SK-N-SH (cell line): ENCODE measurements around the gene TGFBR3. TPM values are rescaled to one million over a fixed set of nuclear protein-coding genes. Genes with fewer than 3 reads are reported as not detected.

Experiments used
- CTCF ChIA-PET: fragments of 300-600, 350-600 bp; formaldehyde crosslinking; extraction: SDS; loops from one replicate; lab custom pipeline; 2021; lab: Yijun Ruan, JAX
- POLR2A ChIA-PET: fragments of 350-600 bp; sonication (Branson Sonifier 250); formaldehyde crosslinking; extraction: SDS; loops from one replicate; lab custom pipeline; 2020; ENCODE audit warnings: antibody characterized with exemption, inconsistent platforms; lab: Yijun Ruan, JAX
- DNase-seq: peaks from one replicate; pipeline ENCODE4 v3.0.0; 2012
- H2AFZ ChIP-seq: fragments of 200-600 bp; sonication (generic); 2 replicates; pipeline ENCODE4 v1.8.1; 2016; ENCODE audit warnings: antibody characterized with exemption, mild to moderate bottlenecking, low read depth
- H3F3A ChIP-seq: fragments of 200-600 bp; sonication (generic); replicated peaks from 2 replicates; pipeline ENCODE3; 2016; ENCODE audit warnings: antibody characterized with exemption, mild to moderate bottlenecking; ENCODE audit not compliant: insufficient read depth
- H3K27ac ChIP-seq, 2 experiments: fragments of 200-500 bp in 1 of 2; fragments of 200-600 bp in 1 of 2; sonication (Bioruptor generic) in 1 of 2; sonication (generic), shearing (Covaris generic) in 1 of 2; 2 replicates each; pipeline versions ENCODE4 v1.5.1 to v1.6.1; 2014 to 2016; ENCODE audit warnings: low read depth in 2 of 2, inconsistent platforms in 1 of 2, low read length in 1 of 2, mild to moderate bottlenecking in 1 of 2, mixed read lengths in 1 of 2
- H3K27me3 ChIP-seq: fragments of 200-600 bp; sonication (generic), shearing (Covaris generic); 2 replicates; pipeline ENCODE4 v1.6.1; 2016; ENCODE audit warnings: mixed run types; ENCODE audit not compliant: insufficient read depth
- H3K36me3 ChIP-seq, 2 experiments: fragments of 200-500 bp in 1 of 2; fragments of 200-600 bp in 1 of 2; sonication (Bioruptor generic) in 1 of 2; sonication (generic) in 1 of 2; replicated peaks in 1 of 2; 2 replicates each; pipeline versions ENCODE3 to v1.5.1; 2014 to 2016; ENCODE audit warnings: low read length in 1 of 2, mild to moderate bottlenecking in 1 of 2; ENCODE audit not compliant: insufficient read depth in 2 of 2, control insufficient read depth in 1 of 2
- H3K4me1 ChIP-seq, 2 experiments: fragments of 200-500 bp in 1 of 2; fragments of 200-600 bp in 1 of 2; sonication (Bioruptor generic) in 1 of 2; sonication (generic), shearing (Covaris generic) in 1 of 2; 2 replicates each; pipeline versions ENCODE4 v1.5.1 to v1.6.1; 2014 to 2016; ENCODE audit warnings: low read depth in 1 of 2, low read length in 1 of 2, mixed run types in 1 of 2; ENCODE audit not compliant: insufficient read depth in 2 of 2, control insufficient read depth in 1 of 2
- H3K4me2 ChIP-seq: fragments of 200-600 bp; sonication (generic), shearing (Covaris generic); 2 replicates; pipeline ENCODE4 v1.6.1; 2017; ENCODE audit warnings: mixed run types
- H3K4me3 ChIP-seq, 2 experiments: fragments of 200-500 bp in 1 of 2; fragments of 200-600 bp in 1 of 2; sonication (Bioruptor generic) in 1 of 2; sonication (generic), shearing (Covaris generic) in 1 of 2; 2 replicates each; pipeline versions ENCODE4 v1.5.1 to v1.8.1; 2014 to 2016; ENCODE audit warnings: low read depth in 2 of 2, inconsistent platforms in 1 of 2, low read length in 1 of 2, mild to moderate bottlenecking in 1 of 2, mixed read lengths in 1 of 2, moderate library complexity in 1 of 2
- H3K79me2 ChIP-seq: fragments of 200-600 bp; sonication (generic); 2 replicates; pipeline ENCODE4 v1.8.1; 2017; ENCODE audit warnings: mild to moderate bottlenecking; ENCODE audit not compliant: insufficient read depth
- H3K9ac ChIP-seq: fragments of 200-600 bp; sonication (generic); 2 replicates; pipeline ENCODE4 v1.6.1; 2017; ENCODE audit warnings: mixed run types
- H3K9me2 ChIP-seq: fragments of 200-600 bp; sonication (generic); 2 replicates; pipeline ENCODE4 v1.6.1; 2017; ENCODE audit warnings: mixed run types
- H3K9me3 ChIP-seq: fragments of 200-600 bp; sonication (generic); 2 replicates; pipeline ENCODE4 v1.6.1; 2017; ENCODE audit warnings: mixed run types, mild to moderate bottlenecking, moderate library complexity
- H4K20me1 ChIP-seq: fragments of 200-600 bp; sonication (generic); 2 replicates; pipeline ENCODE4 v1.6.1; 2017; ENCODE audit warnings: mild to moderate bottlenecking, mixed run types; ENCODE audit not compliant: insufficient read depth
- CHD2 ChIP-seq: fragments of 150-350 bp; IDR thresholded peaks from 2 replicates; pipeline ENCODE4 v1.6.1; 2018; ENCODE audit warnings: low read length; ENCODE audit not compliant: partially characterized antibody
- EZH2phosphoT487 ChIP-seq: fragments of 200-600 bp; sonication (generic); IDR thresholded peaks from 2 replicates; pipeline ENCODE4 v1.6.1; 2017; ENCODE audit warnings: low read depth, mixed run types, mild to moderate bottlenecking, antibody characterized with exemption, moderate library complexity, borderline replicate concordance
- FOXJ3 ChIP-seq: sonication (generic); formaldehyde crosslinking; IDR thresholded peaks from 2 replicates; pipeline ENCODE4 v1.5.1; 2020; ENCODE audit warnings: mild to moderate bottlenecking, missing genetic modification reagents
- GABPA ChIP-seq: IDR thresholded peaks from 2 replicates; pipeline ENCODE4 v1.4.0; 2012; ENCODE audit warnings: low read depth, mild to moderate bottlenecking
- JUND ChIP-seq: IDR thresholded peaks from 2 replicates; pipeline ENCODE4 v1.4.0; 2012
- MEF2A ChIP-seq: IDR thresholded peaks from 2 replicates; pipeline ENCODE4 v1.4.0; 2012; ENCODE audit warnings: low read depth, borderline replicate concordance
- NRF1 ChIP-seq: IDR thresholded peaks from 2 replicates; pipeline ENCODE4 v1.6.1; 2012; ENCODE audit warnings: low read depth, mild to moderate bottlenecking, low read length
- RAD21 ChIP-seq: IDR thresholded peaks from 2 replicates; pipeline ENCODE4 v1.6.1; 2012; ENCODE audit warnings: mild to moderate bottlenecking, low read length
- RCOR1 ChIP-seq: fragments of 150-350 bp; IDR thresholded peaks from 2 replicates; pipeline ENCODE4 v1.6.1; 2017; ENCODE audit warnings: antibody characterized with exemption, low read length
- RXRA ChIP-seq: IDR thresholded peaks from 2 replicates; pipeline ENCODE4 v1.4.0; 2012; ENCODE audit warnings: low read depth, mild to moderate bottlenecking, borderline replicate concordance
- SIN3A ChIP-seq: IDR thresholded peaks from 2 replicates; pipeline ENCODE4 v1.6.1; 2012; ENCODE audit warnings: low read depth, mild to moderate bottlenecking, low read length, moderate library complexity, borderline replicate concordance
- SMC3 ChIP-seq: IDR thresholded peaks from 2 replicates; pipeline ENCODE4 v1.6.1; 2012; ENCODE audit warnings: low read depth, low read length, improper control_type of control experiment
- TAF1 ChIP-seq: IDR thresholded peaks from 2 replicates; pipeline ENCODE4 v1.6.1; 2012; ENCODE audit warnings: low read depth, mild to moderate bottlenecking, low read length, moderate library complexity, borderline replicate concordance
- TCF12 ChIP-seq: IDR thresholded peaks from 2 replicates; pipeline ENCODE4 v1.4.0; 2012
- TEAD4 ChIP-seq: IDR thresholded peaks from 2 replicates; pipeline ENCODE4 v1.4.0; 2012; ENCODE audit warnings: mild to moderate bottlenecking, borderline replicate concordance; ENCODE audit not compliant: insufficient read depth
- WGBS: methylation state at CpG from one replicate; pipeline ENCODE4 v1.1.6; 2017; ENCODE audit warnings: low lambda C conversion rate; 5-methylcytosine and 5-hydroxymethylcytosine counted together
- polyA plus RNA-seq, 3 experiments: library from polyadenylated mRNA; depleted of rRNA; stranded (reverse); fragments of >200 nt; gene quantifications; 2 replicates each; pipeline ENCODE4 v1.2.3, GENCODE V29; 2012
- TF ChIP-seq, protein P1 (sequence below): fragments of 200-600 bp; sonication (generic); IDR thresholded peaks from 2 replicates; pipeline ENCODE4 v1.6.1; 2017; ENCODE audit warnings: antibody characterized with exemption, mild to moderate bottlenecking, moderate library complexity
- TF ChIP-seq, protein P2 (sequence below): IDR thresholded peaks from 2 replicates; pipeline ENCODE4 v1.4.0; 2012; ENCODE audit warnings: low read depth, borderline replicate concordance
- TF ChIP-seq, protein P3 (sequence below): IDR thresholded peaks from 2 replicates; pipeline ENCODE4 v1.6.1; 2012; ENCODE audit warnings: mild to moderate bottlenecking, low read depth, low read length, moderate library complexity
- TF ChIP-seq, protein P4 (sequence below): fragments of 150-350 bp; IDR thresholded peaks from 2 replicates; pipeline ENCODE4 v1.6.1; 2016; ENCODE audit warnings: mild to moderate bottlenecking, low read depth, low read length

Gene TGFBR3
- polyA plus RNA-seq, 1 of the 3 experiments (the other 2 are of a cell fraction) = 0.07 TPM

DNA sequence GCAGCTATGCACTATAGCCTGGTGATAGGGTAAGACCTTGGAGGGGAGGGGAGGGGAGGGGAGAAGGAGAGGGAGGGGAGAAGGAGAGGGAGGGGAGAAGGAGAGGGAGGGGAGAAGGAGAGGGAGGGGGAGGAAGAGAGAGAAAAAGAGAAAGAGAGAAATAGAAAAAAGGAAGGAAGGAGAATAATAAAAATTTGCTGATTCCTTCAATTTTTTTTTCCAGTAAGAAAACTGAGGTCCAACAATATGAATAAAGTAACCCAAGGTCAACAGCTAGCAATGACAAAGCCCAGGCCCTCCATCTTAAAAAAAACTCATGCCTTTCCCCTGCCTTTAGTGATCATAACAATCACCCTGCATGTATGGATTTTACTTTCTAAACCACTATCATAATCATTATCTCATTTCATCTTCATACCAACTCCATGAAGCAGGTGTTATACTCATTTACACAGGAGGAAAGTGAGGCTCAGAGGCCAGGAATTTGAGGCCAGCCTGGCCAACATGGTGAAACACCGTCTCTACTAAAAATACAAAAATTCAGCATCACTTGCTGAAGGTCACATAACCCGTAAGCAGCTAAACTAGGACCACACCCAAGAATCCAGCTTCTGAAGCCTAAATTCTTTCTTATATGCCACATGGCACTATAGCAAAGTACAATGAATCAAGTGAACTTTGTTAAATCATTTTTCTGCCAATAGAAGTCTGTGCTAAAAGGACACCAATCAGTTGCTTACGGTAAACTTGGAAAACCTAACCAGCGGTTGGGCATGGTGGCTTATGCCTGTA, 39.9 kb upstream of the TGFBR3 start:
- no peak overlapping the region for H3K9ac ChIP-seq
- TF ChIP-seq, protein P1, sequence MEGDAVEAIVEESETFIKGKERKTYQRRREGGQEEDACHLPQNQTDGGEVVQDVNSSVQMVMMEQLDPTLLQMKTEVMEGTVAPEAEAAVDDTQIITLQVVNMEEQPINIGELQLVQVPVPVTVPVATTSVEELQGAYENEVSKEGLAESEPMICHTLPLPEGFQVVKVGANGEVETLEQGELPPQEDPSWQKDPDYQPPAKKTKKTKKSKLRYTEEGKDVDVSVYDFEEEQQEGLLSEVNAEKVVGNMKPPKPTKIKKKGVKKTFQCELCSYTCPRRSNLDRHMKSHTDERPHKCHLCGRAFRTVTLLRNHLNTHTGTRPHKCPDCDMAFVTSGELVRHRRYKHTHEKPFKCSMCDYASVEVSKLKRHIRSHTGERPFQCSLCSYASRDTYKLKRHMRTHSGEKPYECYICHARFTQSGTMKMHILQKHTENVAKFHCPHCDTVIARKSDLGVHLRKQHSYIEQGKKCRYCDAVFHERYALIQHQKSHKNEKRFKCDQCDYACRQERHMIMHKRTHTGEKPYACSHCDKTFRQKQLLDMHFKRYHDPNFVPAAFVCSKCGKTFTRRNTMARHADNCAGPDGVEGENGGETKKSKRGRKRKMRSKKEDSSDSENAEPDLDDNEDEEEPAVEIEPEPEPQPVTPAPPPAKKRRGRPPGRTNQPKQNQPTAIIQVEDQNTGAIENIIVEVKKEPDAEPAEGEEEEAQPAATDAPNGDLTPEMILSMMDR = no peak
- no peak for TF ChIP-seq JUND
- TF ChIP-seq, protein P2, sequence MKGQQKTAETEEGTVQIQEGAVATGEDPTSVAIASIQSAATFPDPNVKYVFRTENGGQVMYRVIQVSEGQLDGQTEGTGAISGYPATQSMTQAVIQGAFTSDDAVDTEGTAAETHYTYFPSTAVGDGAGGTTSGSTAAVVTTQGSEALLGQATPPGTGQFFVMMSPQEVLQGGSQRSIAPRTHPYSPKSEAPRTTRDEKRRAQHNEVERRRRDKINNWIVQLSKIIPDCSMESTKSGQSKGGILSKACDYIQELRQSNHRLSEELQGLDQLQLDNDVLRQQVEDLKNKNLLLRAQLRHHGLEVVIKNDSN = no peak
- no peak for TF ChIP-seq RCOR1
- no peak for TF ChIP-seq TEAD4
- TF ChIP-seq MEF2A = no peak
- TF ChIP-seq GABPA = no peak
- no peak for TF ChIP-seq NRF1
- TF ChIP-seq, protein P3, sequence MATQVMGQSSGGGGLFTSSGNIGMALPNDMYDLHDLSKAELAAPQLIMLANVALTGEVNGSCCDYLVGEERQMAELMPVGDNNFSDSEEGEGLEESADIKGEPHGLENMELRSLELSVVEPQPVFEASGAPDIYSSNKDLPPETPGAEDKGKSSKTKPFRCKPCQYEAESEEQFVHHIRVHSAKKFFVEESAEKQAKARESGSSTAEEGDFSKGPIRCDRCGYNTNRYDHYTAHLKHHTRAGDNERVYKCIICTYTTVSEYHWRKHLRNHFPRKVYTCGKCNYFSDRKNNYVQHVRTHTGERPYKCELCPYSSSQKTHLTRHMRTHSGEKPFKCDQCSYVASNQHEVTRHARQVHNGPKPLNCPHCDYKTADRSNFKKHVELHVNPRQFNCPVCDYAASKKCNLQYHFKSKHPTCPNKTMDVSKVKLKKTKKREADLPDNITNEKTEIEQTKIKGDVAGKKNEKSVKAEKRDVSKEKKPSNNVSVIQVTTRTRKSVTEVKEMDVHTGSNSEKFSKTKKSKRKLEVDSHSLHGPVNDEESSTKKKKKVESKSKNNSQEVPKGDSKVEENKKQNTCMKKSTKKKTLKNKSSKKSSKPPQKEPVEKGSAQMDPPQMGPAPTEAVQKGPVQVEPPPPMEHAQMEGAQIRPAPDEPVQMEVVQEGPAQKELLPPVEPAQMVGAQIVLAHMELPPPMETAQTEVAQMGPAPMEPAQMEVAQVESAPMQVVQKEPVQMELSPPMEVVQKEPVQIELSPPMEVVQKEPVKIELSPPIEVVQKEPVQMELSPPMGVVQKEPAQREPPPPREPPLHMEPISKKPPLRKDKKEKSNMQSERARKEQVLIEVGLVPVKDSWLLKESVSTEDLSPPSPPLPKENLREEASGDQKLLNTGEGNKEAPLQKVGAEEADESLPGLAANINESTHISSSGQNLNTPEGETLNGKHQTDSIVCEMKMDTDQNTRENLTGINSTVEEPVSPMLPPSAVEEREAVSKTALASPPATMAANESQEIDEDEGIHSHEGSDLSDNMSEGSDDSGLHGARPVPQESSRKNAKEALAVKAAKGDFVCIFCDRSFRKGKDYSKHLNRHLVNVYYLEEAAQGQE = no peak
- TF ChIP-seq, protein P4, sequence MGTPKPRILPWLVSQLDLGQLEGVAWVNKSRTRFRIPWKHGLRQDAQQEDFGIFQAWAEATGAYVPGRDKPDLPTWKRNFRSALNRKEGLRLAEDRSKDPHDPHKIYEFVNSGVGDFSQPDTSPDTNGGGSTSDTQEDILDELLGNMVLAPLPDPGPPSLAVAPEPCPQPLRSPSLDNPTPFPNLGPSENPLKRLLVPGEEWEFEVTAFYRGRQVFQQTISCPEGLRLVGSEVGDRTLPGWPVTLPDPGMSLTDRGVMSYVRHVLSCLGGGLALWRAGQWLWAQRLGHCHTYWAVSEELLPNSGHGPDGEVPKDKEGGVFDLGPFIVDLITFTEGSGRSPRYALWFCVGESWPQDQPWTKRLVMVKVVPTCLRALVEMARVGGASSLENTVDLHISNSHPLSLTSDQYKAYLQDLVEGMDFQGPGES = no peak
- no peak for TF ChIP-seq SMC3
- no peak for TF ChIP-seq RXRA
- no peak for TF ChIP-seq RAD21
- TF ChIP-seq EZH2phosphoT487 = no peak
- TF ChIP-seq CHD2 = no peak
- no peak for TF ChIP-seq TCF12
- TF ChIP-seq SIN3A = no peak
- TF ChIP-seq TAF1 = no peak
- no peak for TF ChIP-seq FOXJ3 (CRISPR knock-in tag)
- no peak overlapping the region for H3K27ac ChIP-seq
- no peak for DNase-seq
- WGBS = 50% methylated on average over 4 of the region's 4 CpGs
- H3F3A ChIP-seq = no peaks in the 10 kb centered on the region
- H2AFZ ChIP-seq = no peak overlapping the region
- no peaks in the 10 kb centered on the region for H3K9me2 ChIP-seq
- H3K36me3 ChIP-seq = no peaks in the 10 kb centered on the region
- no peaks in the 10 kb centered on the region for H3K4me1 ChIP-seq
- no peaks in the 10 kb centered on the region for H3K79me2 ChIP-seq
- no peak overlapping the region for H3K4me3 ChIP-seq
- H3K9me3 ChIP-seq = no peaks in the 10 kb centered on the region
- H3K4me2 ChIP-seq = no peak overlapping the region
- ChIA-PET POLR2A (no interaction called here), CTCF (interaction anchor here (1.2 to 4.5 kb wide), 3 partner anchors 413 to 760 kb away, joined by 3 to 19 read pairs (median 5); no protein-coding TSS in a partner anchor)
- H4K20me1 ChIP-seq = no peaks in the 10 kb centered on the region
- no peaks in the 10 kb centered on the region; the same call in 1 of the 2 replicates for H3K27me3 ChIP-seq
